ENCODE data around the gene HAS3. TPM values are rescaled to one million over a fixed set of nuclear protein-coding genes. Genes with fewer than 3 reads are reported as not detected.
"Not testable (repeated sequence)": the region's sequence is repeated elsewhere in the genome, so short reads cannot be mapped to it uniquely, and the experiment has no call there.

HAS3 gene
- total RNA-seq, 1 donor from 2014 or later: 2.7 TPM

GRCh38 chr16:69132424-69133252, 27.2 kb downstream of the HAS3 start, which contains the start of the genes CHTF8 and UTP4:
Gene CHTF8 (minus strand): TSS chr16:69132588. CDS start chr16:69121458, 11,130 bp downstream.
Gene UTP4 (plus strand): TSS chr16:69132649. CDS start chr16:69133460, 811 bp downstream.
- intact Hi-C loops (cut with DNase I): no loop called here
- ATAC-seq (peak; percentile 97), DNase-seq (ENCODE audit: low spot score) (peak; percentile 93)

GRCh38 chr16:69133373-69133954, 28.0 kb downstream of the HAS3 start:
- DNase-seq (ENCODE audit: low spot score): no peak
- ATAC-seq: no peak
- intact Hi-C loops (cut with DNase I): no loop called here

- ATAC-seq (no peak), DNase-seq (ENCODE audit: low spot score) (no peak)
- intact Hi-C loops (cut with DNase I): no loop called here
Measured at GRCh38 chr16:69138608-69139007, 33.2 kb downstream of the HAS3 start.

- intact Hi-C loops (cut with DNase I); DNase-seq (ENCODE audit: low spot score); ATAC-seq: not testable (repeated sequence)
Measured at GRCh38 chr16:69139464-69139863, 34.0 kb downstream of the HAS3 start.

- intact Hi-C loops (cut with DNase I): no loop called here
- ATAC-seq (no peak), DNase-seq (ENCODE audit: low spot score) (no peak)
Measured at GRCh38 chr16:69141014-69141413, 35.6 kb downstream of the HAS3 start.

- DNase-seq (ENCODE audit: low spot score) (no peak), ATAC-seq (no peak)
- intact Hi-C loops (cut with DNase I): no loop called here
Measured at GRCh38 chr16:69141936-69142335, 36.5 kb downstream of the HAS3 start.

GRCh38 chr16:69143116-69143515, 37.7 kb downstream of the HAS3 start:
- ATAC-seq (no peak), DNase-seq (ENCODE audit: low spot score) (no peak)
- intact Hi-C loops (cut with DNase I): no loop called here

GRCh38 chr16:69145658-69146057, 40.2 kb downstream of the HAS3 start:
- no peak for ATAC-seq

GRCh38 chr16:69149621-69150020, 44.2 kb downstream of the HAS3 start:
- DNase-seq (ENCODE audit: low spot score); ATAC-seq: not testable (repeated sequence)
- intact Hi-C loops (cut with DNase I): loop anchor here (5.0 kb wide), 1 partner anchor 138 kb away; no protein-coding TSS in a partner anchor

More at GRCh38 chr16:69145658-69146057, 40.2 kb downstream of the HAS3 start:
- no peak for DNase-seq (ENCODE audit: low spot score)
- intact Hi-C loops (cut with DNase I): no loop called here

- DNase-seq (ENCODE audit: low spot score) (no peak), ATAC-seq (peak; percentile 95)
- intact Hi-C loops (cut with DNase I): loop anchor here (5.0 kb wide), 1 partner anchor 137 kb away; no protein-coding TSS in a partner anchor
Measured at GRCh38 chr16:69150146-69150865, 44.9 kb downstream of the HAS3 start.

- intact Hi-C loops (cut with DNase I): no loop called here
- DNase-seq (ENCODE audit: low spot score) (no peak), ATAC-seq (no peak)
Measured at GRCh38 chr16:69157196-69157595, 51.7 kb downstream of the HAS3 start.

GRCh38 chr16:69160192-69160591, 54.7 kb downstream of the HAS3 start:
- no peak for ATAC-seq
- no peak for DNase-seq (ENCODE audit: low spot score)
- intact Hi-C loops (cut with DNase I): no loop called here

GRCh38 chr16:69165584-69165983, 60.1 kb downstream of the HAS3 start:
- intact Hi-C loops (cut with DNase I): no loop called here

GRCh38 chr16:69166221-69166833, 60.9 kb downstream of the HAS3 start:
- no peak for ATAC-seq
- intact Hi-C loops (cut with DNase I): no loop called here
- no peak for DNase-seq (ENCODE audit: low spot score)

More at GRCh38 chr16:69165584-69165983, 60.1 kb downstream of the HAS3 start:
- ATAC-seq (no peak), DNase-seq (ENCODE audit: low spot score) (no peak)

GRCh38 chr16:69166946-69167930, 61.8 kb downstream of the HAS3 start:
- DNase-seq (ENCODE audit: low spot score): no peak
- intact Hi-C loops (cut with DNase I): no loop called here
- no peak for ATAC-seq
